IPS-NIHi7 (cell line): ENCODE data around the gene TC2N.
"Not testable (repeated sequence)": the region's sequence is repeated elsewhere in the genome, so short reads cannot be mapped to it uniquely, and the experiment has no call there.

ENCODE experiments used
- DNase-seq: peaks from one replicate; pipeline ENCODE4 v3.0.0; 2012; ENCODE audit warnings: mixed read lengths; ENCODE audit errors: extremely low spot score

The TC2N gene

DNA sequence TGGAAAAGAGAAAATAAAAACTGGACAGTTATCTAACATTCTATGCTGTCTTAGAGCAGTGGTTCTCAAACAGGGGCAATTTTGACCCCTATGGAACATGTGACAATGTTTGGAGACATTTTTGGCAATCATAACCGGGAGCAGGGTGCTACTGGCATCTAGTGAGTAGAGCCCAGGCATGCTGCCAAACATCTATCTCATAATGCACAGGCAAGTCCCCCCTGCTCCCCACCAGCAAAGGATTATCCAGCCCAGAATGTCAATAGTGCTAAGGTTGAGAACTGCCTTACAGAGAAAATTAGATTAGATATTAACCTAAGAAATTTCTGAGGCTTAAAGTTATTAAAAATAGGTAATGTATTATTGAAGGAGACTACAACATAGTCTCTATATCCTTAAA is 112.5 kb downstream of the TC2N start:
- DNase-seq = no peak

DNA sequence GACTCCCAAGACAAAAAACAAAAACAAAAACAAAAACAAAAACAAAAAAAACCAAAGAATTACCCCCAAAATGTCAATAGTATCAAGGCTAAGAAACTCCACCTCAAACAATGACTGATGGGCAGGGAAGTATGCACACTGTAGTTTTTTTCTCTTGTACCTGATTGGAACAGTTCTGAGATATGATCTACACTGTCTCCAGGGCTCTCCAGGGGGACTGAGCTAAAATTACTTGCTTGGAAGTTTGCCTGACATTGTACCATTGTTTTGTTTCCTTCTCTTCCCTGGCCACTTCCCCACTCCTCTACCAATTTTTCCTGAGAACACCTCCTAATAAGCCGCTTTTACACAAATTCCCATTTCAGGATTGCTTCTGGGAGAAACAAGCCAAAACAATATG is 113.2 kb downstream of the TC2N start:
- no peak for DNase-seq

DNA sequence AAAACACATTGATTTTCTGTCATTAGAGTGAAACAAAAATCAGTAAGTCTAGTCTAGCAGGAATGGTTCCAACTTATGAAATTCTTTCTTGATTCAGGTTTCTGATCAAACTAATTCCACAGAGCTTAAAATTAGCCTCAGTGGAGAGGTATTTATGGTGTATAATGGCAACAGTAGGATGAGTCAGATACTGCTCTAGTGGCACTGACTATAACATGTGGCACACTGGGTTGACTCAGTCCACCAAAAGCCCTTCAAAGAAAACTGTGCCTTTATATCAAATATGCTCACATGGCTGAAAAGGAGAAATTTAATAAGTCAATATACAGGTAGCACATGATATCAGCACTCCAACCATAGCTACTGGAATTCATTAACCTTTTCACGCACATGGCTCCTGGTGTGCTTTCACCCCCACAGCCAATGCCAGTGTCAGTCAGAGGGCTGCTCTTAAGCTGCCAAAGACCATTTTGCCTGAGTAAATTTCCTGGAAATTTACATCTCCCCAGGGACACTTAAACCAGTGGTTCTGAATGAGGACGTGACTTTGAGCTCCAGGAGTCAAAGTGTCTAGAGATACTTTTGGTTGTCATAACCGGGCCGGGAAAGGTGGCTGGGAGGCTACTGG is 113.7 kb downstream of the TC2N start:
- DNase-seq = no peak

DNA sequence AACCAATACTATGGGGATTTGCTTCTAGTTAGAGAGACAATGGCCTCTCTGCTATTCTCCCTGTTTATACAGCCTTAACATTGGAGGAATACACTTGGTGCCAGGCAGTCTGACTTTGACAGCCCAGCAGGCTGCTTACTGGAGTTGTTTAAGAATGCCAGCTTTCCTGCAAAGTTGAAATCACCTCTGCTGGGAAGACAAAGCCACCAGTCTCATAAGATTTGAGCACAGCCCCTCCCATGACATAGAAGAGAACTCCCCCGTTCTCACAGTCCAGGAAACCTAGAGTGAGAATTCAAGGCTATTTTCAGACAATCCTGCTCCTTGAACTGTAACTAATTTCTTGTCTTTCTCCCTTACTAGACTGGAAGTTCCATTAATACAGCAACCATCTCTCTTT is 114.4 kb downstream of the TC2N start:
- DNase-seq = no peak

DNA sequence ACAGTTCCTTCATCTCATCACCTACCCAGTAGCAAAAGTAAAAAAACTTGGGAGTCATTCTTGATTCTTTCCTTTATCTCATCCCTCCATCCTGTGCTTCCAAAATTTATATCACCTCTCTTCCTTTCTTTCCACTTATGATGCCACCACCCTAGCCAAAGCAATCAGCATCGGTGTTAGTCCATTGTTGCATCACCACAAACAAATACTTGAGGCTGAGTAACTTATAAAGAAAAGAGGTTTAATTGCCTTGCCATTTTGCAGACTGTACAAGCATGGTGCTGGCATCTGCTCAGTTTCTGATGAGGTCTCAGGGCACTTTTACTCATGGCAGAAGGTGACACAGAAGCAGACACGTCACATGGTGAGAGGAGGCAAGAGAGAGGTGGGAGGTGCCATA is 115.6 kb downstream of the TC2N start:
- no peak for DNase-seq

DNA sequence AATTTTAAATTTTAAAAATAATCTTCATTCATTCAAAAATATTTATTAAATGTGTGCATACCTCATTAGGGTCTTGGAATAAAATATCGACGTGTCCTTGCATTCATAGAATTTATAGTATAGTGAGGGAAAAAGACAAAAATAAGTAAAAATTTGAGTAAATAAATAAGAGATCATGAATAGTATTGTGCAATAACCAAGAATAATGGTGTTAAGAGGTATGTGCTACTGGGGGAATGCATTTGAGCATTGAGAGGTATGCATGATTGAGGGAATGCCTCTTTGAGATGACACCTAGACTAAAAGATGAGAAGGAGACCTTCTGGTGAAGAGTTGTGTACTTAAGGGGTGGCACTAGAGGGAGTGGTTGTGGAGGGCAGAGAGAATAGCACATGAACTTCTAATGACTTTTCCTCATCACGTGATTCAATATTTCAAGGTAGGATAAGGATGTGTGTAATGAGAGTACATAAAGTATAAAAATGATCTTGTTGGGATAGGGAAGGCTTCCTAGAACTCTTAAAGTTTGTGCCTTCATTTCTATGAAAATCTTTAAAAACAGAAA is 116.6 kb downstream of the TC2N start:
- no peak for DNase-seq

DNA sequence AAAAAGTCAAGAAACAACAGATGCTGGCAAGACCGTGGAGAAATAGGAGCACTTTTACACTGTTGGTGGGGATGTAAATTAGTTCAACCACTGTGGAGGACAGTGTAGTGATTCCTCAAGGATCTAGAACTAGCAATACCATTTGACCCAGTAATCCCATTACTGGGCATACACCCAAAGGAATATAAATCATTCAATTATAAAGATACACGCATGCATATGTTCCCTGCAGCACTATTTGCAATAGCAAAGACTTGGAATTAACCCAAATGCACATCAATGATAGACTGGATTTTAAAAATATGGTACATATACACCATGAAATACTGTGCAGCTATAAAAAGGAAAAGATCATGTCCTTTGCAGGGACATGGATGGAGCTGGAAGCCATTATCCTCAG is 117.5 kb downstream of the TC2N start:
- no peak for DNase-seq

DNA sequence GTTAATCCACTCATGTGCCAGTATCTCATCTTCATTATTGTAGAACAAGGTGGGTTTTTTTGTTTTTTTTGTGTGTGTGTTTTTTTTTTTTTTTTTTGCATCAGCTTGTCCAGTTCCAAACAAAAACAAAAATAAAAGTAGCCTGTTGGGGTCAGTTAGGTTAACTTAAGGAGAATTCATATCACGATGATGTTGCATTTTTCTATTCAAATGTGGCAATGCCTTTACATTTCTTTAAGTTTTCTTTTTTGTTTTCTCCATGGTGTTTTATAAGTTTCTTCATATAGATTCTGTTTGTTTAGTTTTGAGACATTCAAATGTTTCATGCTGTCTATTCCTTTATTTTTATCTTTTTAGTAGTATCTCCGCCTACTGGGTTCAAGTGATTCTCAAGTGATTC is 119.3 kb downstream of the TC2N start:
- DNase-seq = no peak

DNA sequence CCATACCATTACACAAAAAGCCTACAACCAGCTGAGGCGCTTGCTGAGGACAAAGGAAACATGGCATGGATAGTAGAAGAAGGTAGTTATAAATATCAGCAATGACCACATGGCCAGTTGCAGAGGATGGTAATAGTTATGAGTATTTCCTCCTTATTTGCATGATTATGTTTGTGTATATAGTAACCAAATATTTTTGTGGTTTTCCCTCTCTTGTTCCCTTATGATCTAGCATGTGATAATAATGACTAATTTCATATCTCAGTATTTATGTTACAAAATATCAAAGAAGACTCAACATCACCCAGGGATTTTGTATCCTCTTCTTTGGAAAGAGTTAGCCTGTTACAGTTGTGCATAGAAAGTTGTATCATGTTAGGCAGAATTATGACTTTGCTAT is 122.0 kb downstream of the TC2N start:
- DNase-seq = no peak

DNA sequence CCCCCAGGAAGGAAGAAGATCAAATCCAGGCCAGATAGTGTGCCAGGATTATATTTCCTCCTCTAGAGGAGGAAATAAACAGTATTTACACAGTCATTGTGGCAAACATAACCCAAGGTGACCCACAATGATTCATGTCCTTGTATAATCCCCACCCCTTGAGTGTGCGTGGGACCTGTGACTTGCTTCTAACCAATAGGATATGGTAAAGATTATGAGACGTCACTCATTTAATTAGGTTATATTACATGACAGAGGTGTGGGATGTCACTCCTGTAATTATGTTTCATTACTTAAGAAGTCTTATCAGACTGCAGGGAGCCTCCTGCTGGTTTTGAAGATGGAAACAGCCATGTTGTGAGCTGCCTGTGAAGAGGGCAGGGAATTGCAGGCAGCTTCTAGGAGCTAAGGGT is 123.3 kb downstream of the TC2N start:
- no peak for DNase-seq

DNA sequence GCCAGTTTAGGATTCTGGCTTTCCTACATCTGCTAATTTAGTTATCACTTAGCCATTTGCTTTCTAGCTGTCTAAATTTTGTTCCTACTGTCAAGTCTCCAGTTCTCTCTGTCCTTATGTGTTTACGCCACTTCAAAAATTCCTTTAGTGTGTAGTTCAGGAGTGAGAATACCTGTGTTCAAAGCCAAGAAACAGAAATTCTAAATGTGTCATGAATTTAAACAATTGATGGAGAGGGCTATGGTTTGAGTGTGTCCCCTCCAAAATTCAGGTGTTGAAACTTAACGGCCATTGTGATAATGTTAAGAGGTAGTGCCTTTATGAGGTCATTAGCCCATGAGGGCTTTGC is 124.1 kb downstream of the TC2N start:
- DNase-seq = no peak

DNA sequence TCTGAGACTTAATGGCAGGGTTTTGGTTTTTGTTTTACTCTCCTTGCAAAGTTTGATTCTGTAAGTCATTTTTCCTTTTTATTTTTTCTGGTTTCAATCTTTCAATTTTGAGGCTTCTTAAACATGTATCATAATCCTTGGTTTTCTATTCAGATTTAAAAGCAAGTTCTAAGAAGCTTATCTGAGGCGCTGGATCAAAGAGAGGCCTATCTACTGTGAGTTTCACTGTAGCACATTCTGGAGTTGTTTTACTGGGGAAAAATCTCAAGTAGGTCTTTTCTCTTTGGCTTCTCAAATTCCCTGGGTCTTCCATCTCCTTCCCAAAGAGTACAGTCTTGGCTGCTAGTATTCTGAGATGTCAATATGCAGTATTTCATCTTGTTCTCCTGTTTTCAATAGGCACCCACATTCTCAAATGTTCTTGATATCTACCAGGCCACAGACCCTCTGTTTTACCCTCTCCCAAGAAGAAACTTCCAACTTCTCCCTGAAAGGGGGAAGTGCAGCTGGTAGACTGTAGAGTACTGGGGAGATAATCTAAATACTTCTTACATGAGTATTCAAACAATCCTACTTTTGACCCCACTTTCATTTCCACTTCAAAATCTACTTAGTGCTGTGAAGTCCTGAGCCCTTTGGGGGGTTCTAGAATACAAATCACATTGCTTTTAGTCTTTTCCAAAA is 124.6 kb downstream of the TC2N start:
- no peak for DNase-seq

DNA sequence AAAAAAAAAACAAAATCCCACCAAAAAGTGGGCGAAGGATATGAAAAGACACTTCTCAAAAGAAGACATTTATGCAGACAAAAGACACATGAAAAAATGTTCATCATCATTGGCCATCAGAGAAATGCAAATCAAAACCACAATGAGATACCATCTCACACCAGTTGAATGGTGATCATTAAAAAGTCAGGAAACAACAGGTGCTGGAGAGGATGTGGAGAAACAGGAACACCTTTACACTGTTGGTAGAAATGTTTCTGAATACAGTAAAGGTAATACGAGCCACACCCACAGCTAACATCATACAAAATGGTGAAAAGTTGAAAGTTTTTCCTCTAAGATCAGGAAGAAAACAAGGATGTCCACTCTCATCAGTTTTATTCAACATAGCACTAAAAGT is 127.5 kb downstream of the TC2N start:
- DNase-seq = not testable (repeated sequence)

DNA sequence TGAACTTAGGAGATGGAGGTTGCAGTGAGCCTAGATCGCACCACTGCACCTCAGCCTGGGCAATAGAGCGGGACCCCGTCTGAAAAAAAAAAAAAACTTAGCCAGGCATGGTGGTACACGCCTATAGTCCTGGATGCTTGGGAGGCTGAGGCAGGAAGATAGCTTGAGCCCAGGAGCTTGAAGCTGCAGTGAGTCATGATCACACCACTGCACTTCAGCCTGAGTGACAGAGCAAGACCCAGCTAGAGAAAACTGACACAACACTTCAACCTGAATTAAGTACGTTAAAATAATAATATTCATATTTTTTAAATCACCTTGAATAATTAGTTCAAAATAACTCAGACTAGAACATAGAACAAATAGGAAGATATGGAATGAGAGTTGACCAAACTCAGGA is 129.7 kb downstream of the TC2N start:
- no peak for DNase-seq

DNA sequence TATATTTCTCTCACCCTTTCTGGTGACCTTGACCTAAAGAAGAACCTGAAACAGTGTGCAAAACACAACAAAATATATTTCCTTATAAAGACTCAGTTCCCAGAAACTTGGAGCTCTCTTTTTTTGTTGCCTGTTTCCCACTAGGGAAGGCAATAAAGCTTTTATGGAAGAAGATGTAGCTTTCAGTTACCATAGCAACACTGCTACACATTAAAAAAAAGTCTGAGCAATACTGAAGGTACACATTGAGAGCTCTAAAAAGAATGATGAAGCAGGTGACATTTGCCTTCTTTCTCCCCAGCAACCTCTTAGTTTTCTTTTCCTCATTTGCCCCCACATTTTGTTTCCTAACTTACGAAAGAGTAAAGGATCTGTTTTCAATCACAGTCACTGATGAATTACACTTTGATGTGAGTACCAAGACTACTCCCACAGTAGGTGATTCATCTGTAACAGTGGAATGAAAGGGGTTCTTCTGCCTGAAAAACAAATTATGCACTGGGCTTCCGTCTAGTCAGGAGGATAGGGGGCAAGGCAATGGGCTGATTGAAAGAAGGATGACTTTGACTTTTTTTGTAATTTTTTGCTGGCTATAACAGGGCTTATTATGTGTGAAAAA is 134.4 kb downstream of the TC2N start:
- no peak for DNase-seq

DNA sequence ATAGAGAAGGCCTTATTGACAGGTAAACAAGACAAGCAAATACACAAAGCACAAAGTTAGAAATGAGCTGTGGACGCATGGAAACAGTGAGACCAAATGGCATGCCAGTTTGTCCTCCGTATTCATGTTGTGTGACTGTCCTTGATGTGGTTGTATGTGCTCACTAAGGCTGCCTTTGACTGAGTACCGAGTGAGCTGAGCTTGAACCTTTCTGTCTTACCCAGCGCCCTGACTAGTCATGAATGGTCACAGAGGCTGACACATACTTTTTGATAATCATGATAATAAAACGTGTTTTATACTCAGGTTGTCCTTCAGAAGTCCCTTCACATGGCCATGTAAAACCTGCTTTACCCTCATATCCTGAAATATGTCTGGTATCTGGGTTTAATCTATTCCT is 134.9 kb downstream of the TC2N start:
- DNase-seq = no peak

DNA sequence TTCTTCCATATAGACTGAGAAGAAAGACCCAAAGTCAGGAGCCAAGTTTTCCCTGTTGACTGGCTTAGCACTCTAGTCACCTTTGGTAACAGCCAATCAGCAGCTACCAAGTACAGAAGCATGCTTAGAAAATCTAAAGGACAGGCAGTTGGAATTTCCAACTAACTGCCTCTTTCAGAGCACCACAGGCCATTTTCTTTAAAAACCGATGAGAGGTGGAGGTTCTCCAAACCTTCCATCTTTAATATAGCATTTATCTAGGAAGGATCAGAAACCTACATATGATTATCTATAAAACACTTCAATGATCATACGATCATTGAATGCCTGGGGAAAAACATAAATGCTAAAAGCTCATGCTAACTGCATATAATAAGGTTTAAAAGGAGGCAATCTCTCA is 135.3 kb downstream of the TC2N start, which contains the start of gene CATSPERB:
CATSPERB (minus strand) TSS at position 101 of the 400 bp plus-strand sequence. CDS start 2,607 bp downstream, outside the sequence.
- no peak for DNase-seq

DNA sequence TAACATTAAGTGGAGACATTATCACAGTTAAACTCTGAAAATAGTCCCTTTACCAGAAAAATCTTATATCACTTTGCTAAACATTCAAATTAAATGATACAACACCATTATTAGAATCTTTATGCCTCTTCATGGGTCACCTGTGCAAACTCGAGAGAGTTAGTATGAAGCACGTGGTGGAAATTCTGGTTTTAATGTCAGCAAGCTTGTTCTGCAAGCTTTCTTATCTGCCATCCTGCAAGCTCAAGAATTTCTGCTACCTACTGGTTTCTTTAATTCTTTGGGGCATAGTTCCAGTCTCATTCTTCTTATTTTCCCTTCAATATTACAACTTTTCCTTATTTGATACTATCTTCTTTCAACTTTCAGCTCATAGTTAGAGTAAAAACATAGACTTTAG is 136.3 kb downstream of the TC2N start:
- DNase-seq = no peak

DNA sequence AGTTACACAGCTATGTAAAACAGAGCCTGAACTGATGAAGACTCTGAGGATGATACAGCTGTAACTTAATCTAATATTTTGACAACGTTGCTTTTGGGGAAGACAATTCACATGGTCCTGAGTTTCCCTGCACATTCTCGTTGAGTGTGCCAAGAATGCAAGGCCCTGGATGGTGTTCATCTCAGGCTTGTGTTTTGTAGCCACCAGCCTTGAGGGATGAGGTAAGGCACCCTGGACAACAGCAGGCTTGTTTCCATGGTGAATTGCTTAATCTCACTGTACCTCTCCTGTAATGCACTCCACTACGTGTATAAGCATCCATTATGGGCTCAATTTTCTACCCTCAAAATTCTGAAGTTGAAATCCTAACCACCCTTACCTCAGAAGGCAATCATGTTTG is 137.6 kb downstream of the TC2N start:
- DNase-seq = no peak
